SK-N-SH treated with all-trans-retinoic acid at 6 μM for 48 hours (cell line): ENCODE data around the gene TUBGCP5.

Experiments
- ATAC-seq: fragments of 200-7000 bp; cut with Tn5 transposase; 3 replicates; pipeline ENCODE4 v1.9.1; 2020; ENCODE audit warnings: mild to moderate bottlenecking, moderate library complexity
- ARNTL ChIP-seq: fragments of 450-650 bp; formaldehyde crosslinking; IDR thresholded peaks from 2 replicates; pipeline ENCODE4 v1.5.0; 2020; ENCODE audit warnings: low read depth, mild to moderate bottlenecking, moderate library complexity, borderline replicate concordance
- CSDC2 ChIP-seq: fragments of 250-450 bp; sonication (Bioruptor Pico); IDR thresholded peaks from 2 replicates; pipeline ENCODE4 v1.5.0; 2020; ENCODE audit warnings: mild to moderate bottlenecking, moderate library complexity
- ESRRG ChIP-seq: fragments of 250-450 bp; sonication (Bioruptor Pico); IDR thresholded peaks from 2 replicates; pipeline ENCODE4 v1.6.1; 2021; ENCODE audit warnings: mild to moderate bottlenecking
- GLIS3 ChIP-seq: fragments of 250-450 bp; sonication (Bioruptor Pico); IDR thresholded peaks from 2 replicates; pipeline ENCODE4 v1.5.0; 2020; ENCODE audit warnings: mild to moderate bottlenecking, moderate library complexity
- ISL1 ChIP-seq: fragments of 250-450 bp; sonication (Bioruptor Pico); IDR thresholded peaks from 2 replicates; pipeline ENCODE4 v2.1.2; 2022; ENCODE audit warnings: mild to moderate bottlenecking, moderate library complexity
- OSR1 ChIP-seq: fragments of 250-450 bp; sonication (Bioruptor Pico); IDR thresholded peaks from 2 replicates; pipeline ENCODE4 v1.8.0; 2022; ENCODE audit warnings: moderate library complexity, mild to moderate bottlenecking, inconsistent platforms
- PPARA ChIP-seq: fragments of 250-450 bp; sonication (Bioruptor Pico); IDR thresholded peaks from 2 replicates; pipeline ENCODE4 v1.5.0; 2020; ENCODE audit warnings: mild to moderate bottlenecking, borderline replicate concordance
- SNAI2 ChIP-seq: fragments of 250-450 bp; sonication (Bioruptor Pico); IDR thresholded peaks from 2 replicates; pipeline ENCODE4 v1.5.0; 2020; ENCODE audit warnings: mild to moderate bottlenecking, moderate library complexity
- TCF4 ChIP-seq: fragments of 250-450 bp; sonication (Bioruptor Pico); IDR thresholded peaks from 2 replicates; pipeline ENCODE4 v1.8.0; 2021; ENCODE audit warnings: mild to moderate bottlenecking, moderate library complexity, borderline replicate concordance
- TOX ChIP-seq: fragments of 250-450 bp; sonication (Bioruptor Pico); IDR thresholded peaks from 2 replicates; pipeline ENCODE4 v1.8.0; 2021; ENCODE audit warnings: mild to moderate bottlenecking, moderate library complexity, borderline replicate concordance
- TSHZ2 ChIP-seq: fragments of 250-450 bp; sonication (Bioruptor Pico); IDR thresholded peaks from 2 replicates; pipeline ENCODE4 v1.5.0; 2020; ENCODE audit warnings: mild to moderate bottlenecking, moderate library complexity
- ZC3H10 ChIP-seq: fragments of 250-450 bp; sonication (Bioruptor Pico); IDR thresholded peaks from 2 replicates; pipeline ENCODE4 v1.5.1; 2021; ENCODE audit warnings: mild to moderate bottlenecking, moderate library complexity
- ZFP3 ChIP-seq: fragments of 250-450 bp; sonication (Bioruptor Pico); IDR thresholded peaks from 2 replicates; pipeline ENCODE4 v1.5.0; 2020; ENCODE audit warnings: mild to moderate bottlenecking, moderate library complexity
- ZFP30 ChIP-seq: fragments of 450-650 bp; formaldehyde crosslinking; IDR thresholded peaks from 2 replicates; pipeline ENCODE4 v1.5.0; 2022; ENCODE audit warnings: mild to moderate bottlenecking, moderate library complexity
- ZNF70 ChIP-seq: fragments of 450-650 bp; formaldehyde crosslinking; IDR thresholded peaks from 2 replicates; pipeline ENCODE4 v1.5.0; 2020; ENCODE audit warnings: mild to moderate bottlenecking, moderate library complexity
- ZNF8 ChIP-seq: fragments of 450-650 bp; formaldehyde crosslinking; IDR thresholded peaks from 2 replicates; pipeline ENCODE4 v1.5.0; 2020; ENCODE audit warnings: mild to moderate bottlenecking, moderate library complexity
- TF ChIP-seq, protein P1 (sequence below): fragments of 250-450 bp; sonication (Bioruptor Pico); IDR thresholded peaks from 2 replicates; pipeline ENCODE4 v1.8.0; 2020; ENCODE audit warnings: mild to moderate bottlenecking, moderate library complexity, borderline replicate concordance
- TF ChIP-seq, protein P2 (sequence below): fragments of 250-450 bp; sonication (Bioruptor Pico); IDR thresholded peaks from 2 replicates; pipeline ENCODE4 v1.5.1; 2021; ENCODE audit warnings: mild to moderate bottlenecking, moderate library complexity
- TF ChIP-seq, protein P3 (sequence below): fragments of 250-450 bp; sonication (Bioruptor Pico); IDR thresholded peaks from 2 replicates; pipeline ENCODE4 v1.5.1; 2020; ENCODE audit warnings: low read depth, mild to moderate bottlenecking, moderate library complexity

Gene TUBGCP5

DNA sequence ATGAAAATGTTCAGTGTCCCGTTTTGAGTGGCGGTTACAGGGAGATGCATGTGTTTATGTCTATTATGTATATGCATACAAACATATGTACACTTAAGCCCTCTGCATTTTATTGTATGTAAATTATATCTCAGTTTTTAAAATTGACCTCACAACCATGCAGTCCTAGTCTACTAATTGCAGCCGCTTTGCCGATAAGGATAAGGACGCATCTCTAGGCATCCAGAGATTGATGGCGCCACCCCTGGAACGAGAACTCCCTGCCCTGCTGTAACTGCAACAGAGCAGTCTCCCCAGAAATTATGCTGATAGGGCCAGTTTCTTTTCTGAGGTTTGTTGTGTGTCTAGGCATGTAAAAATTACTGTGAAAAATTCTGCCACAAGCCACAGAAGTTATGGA is 40.4 kb upstream of the TUBGCP5 start:
- ATAC-seq: no peak; the same call in 2 of the 3 replicates
- TF ChIP-seq TCF4 (CRISPR knock-in tag): no peak
- TF ChIP-seq, protein P1, sequence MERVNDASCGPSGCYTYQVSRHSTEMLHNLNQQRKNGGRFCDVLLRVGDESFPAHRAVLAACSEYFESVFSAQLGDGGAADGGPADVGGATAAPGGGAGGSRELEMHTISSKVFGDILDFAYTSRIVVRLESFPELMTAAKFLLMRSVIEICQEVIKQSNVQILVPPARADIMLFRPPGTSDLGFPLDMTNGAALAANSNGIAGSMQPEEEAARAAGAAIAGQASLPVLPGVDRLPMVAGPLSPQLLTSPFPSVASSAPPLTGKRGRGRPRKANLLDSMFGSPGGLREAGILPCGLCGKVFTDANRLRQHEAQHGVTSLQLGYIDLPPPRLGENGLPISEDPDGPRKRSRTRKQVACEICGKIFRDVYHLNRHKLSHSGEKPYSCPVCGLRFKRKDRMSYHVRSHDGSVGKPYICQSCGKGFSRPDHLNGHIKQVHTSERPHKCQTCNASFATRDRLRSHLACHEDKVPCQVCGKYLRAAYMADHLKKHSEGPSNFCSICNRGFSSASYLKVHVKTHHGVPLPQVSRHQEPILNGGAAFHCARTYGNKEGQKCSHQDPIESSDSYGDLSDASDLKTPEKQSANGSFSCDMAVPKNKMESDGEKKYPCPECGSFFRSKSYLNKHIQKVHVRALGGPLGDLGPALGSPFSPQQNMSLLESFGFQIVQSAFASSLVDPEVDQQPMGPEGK (CRISPR knock-in tag): no peak
- no peak for TF ChIP-seq TSHZ2 (CRISPR knock-in tag)
- TF ChIP-seq ZC3H10 (CRISPR knock-in tag): no peak
- TF ChIP-seq ZNF8 (CRISPR knock-in tag): no peak
- no peak for TF ChIP-seq ZFP3 (CRISPR knock-in tag)
- TF ChIP-seq ESRRG (CRISPR knock-in tag): no peak
- no peak for TF ChIP-seq CSDC2
- TF ChIP-seq, protein P2, sequence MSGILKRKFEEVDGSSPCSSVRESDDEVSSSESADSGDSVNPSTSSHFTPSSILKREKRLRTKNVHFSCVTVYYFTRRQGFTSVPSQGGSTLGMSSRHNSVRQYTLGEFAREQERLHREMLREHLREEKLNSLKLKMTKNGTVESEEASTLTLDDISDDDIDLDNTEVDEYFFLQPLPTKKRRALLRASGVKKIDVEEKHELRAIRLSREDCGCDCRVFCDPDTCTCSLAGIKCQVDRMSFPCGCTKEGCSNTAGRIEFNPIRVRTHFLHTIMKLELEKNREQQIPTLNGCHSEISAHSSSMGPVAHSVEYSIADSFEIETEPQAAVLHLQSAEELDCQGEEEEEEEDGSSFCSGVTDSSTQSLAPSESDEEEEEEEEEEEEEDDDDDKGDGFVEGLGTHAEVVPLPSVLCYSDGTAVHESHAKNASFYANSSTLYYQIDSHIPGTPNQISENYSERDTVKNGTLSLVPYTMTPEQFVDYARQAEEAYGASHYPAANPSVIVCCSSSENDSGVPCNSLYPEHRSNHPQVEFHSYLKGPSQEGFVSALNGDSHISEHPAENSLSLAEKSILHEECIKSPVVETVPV (CRISPR knock-in tag): no peak
- TF ChIP-seq GLIS3 (CRISPR knock-in tag): no peak
- no peak for TF ChIP-seq SNAI2 (CRISPR knock-in tag)
- TF ChIP-seq ISL1 (CRISPR knock-in tag): no peak
- no peak for TF ChIP-seq TOX (CRISPR knock-in tag)
- no peak for TF ChIP-seq ZNF70 (CRISPR knock-in tag)
- TF ChIP-seq ZFP30 (CRISPR knock-in tag): no peak
- TF ChIP-seq, protein P3, sequence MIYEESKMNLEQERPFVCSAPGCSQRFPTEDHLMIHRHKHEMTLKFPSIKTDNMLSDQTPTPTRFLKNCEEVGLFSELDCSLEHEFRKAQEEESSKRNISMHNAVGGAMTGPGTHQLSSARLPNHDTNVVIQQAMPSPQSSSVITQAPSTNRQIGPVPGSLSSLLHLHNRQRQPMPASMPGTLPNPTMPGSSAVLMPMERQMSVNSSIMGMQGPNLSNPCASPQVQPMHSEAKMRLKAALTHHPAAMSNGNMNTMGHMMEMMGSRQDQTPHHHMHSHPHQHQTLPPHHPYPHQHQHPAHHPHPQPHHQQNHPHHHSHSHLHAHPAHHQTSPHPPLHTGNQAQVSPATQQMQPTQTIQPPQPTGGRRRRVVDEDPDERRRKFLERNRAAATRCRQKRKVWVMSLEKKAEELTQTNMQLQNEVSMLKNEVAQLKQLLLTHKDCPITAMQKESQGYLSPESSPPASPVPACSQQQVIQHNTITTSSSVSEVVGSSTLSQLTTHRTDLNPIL (CRISPR knock-in tag): no peak
- TF ChIP-seq ARNTL (CRISPR knock-in tag): no peak
- TF ChIP-seq PPARA (CRISPR knock-in tag): no peak
- TF ChIP-seq OSR1: no peak

GRCh38 chr15:23075927-23076326 is 36.6 kb upstream of the TUBGCP5 start:
- TF ChIP-seq ZC3H10 (CRISPR knock-in tag) (no peak), ZFP3 (CRISPR knock-in tag) (no peak)
- ATAC-seq: no peak

GRCh38 chr15:23074684-23075083 is 35.3 kb upstream of the TUBGCP5 start:
- TF ChIP-seq PPARA (CRISPR knock-in tag) (no peak), TOX (CRISPR knock-in tag) (no peak)
- TF ChIP-seq, protein P2 (CRISPR knock-in tag): no peak
- TF ChIP-seq, protein P1 (CRISPR knock-in tag): no peak
- ATAC-seq: no peak
